HepG2 (cell line): Measurements from ENCODE around the gene CMTM3. TPM values are rescaled to one million over a fixed set of nuclear protein-coding genes. Genes with fewer than 3 reads are reported as not detected.

Experiments used
- CENPT ChIP-seq: sonication (generic); formaldehyde crosslinking; IDR thresholded peaks from 2 replicates; pipeline ENCODE4 v1.8.0; 2022; ENCODE audit warnings: low read depth, mild to moderate bottlenecking, moderate library complexity, missing genetic modification reagents
- DMAP1 ChIP-seq: IDR thresholded peaks from 2 replicates; pipeline ENCODE4 v1.6.1; 2016
- HMGXB4 ChIP-seq, 2 experiments: sonication (generic) in 1 of 2; formaldehyde crosslinking in 1 of 2; IDR thresholded peaks; 2 replicates each; pipeline versions ENCODE4 v1.4.0 to v1.6.1; 2018 to 2020; ENCODE audit warnings: missing genetic modification reagents in 2 of 2, borderline replicate concordance in 1 of 2, low read depth in 1 of 2, mild to moderate bottlenecking in 1 of 2, missing biosample characterization in 1 of 2
- KDM6A ChIP-seq: IDR thresholded peaks from 2 replicates; pipeline ENCODE4 v1.6.1; 2016; ENCODE audit warnings: low read depth
- PCBP1 ChIP-seq: fragments of 200-400 bp; formaldehyde crosslinking; IDR thresholded peaks from 2 replicates; pipeline ENCODE4 v1.6.1; 2017; ENCODE audit warnings: mild to moderate bottlenecking, low read depth, low read length, borderline replicate concordance
- TBP ChIP-seq: sonication (generic); formaldehyde crosslinking; IDR thresholded peaks from 2 replicates; pipeline ENCODE4 v1.5.0; 2020; ENCODE audit warnings: missing genetic modification reagents
- TEF ChIP-seq: sonication (generic); formaldehyde crosslinking; IDR thresholded peaks from 2 replicates; pipeline ENCODE4 v1.5.0; 2020; ENCODE audit warnings: missing genetic modification reagents
- ZBTB4 ChIP-seq: sonication (generic); formaldehyde crosslinking; IDR thresholded peaks from 2 replicates; pipeline ENCODE4 v1.4.0; 2020; ENCODE audit warnings: missing genetic modification reagents, mild to moderate bottlenecking, borderline replicate concordance
- ZFX ChIP-seq: sonication (generic); formaldehyde crosslinking; IDR thresholded peaks from 2 replicates; pipeline ENCODE4 v1.4.0; 2020; ENCODE audit warnings: mild to moderate bottlenecking, low read depth, missing genetic modification reagents, moderate library complexity
- ZGPAT ChIP-seq: IDR thresholded peaks from 2 replicates; pipeline ENCODE4 v1.6.1; 2016; ENCODE audit warnings: mild to moderate bottlenecking
- ZNF207 ChIP-seq: fragments of 450-650 bp; IDR thresholded peaks from 2 replicates; pipeline ENCODE4 v1.6.1; 2016; ENCODE audit warnings: antibody characterized with exemption, borderline replicate concordance
- ZNF33B ChIP-seq: sonication (generic); formaldehyde crosslinking; IDR thresholded peaks from 2 replicates; pipeline ENCODE4 v1.5.1; 2020; ENCODE audit warnings: mild to moderate bottlenecking, missing genetic modification reagents
- ZNF343 ChIP-seq: sonication (generic); formaldehyde crosslinking; IDR thresholded peaks from 2 replicates; pipeline ENCODE4 v1.4.0; 2020; ENCODE audit warnings: mild to moderate bottlenecking, missing genetic modification reagents
- ZNF383 ChIP-seq: sonication (generic); formaldehyde crosslinking; IDR thresholded peaks from 2 replicates; pipeline ENCODE4 v1.4.0; 2020; ENCODE audit warnings: missing genetic modification reagents, mild to moderate bottlenecking, borderline replicate concordance
- ZNF552 ChIP-seq: sonication (generic); formaldehyde crosslinking; IDR thresholded peaks from 2 replicates; pipeline ENCODE4 v1.9.0; 2022; ENCODE audit warnings: missing genetic modification reagents, mild to moderate bottlenecking, borderline replicate concordance
- ZNF563 ChIP-seq: sonication (generic); formaldehyde crosslinking; IDR thresholded peaks from 2 replicates; pipeline ENCODE4 v1.8.0; 2022; ENCODE audit warnings: mild to moderate bottlenecking, moderate library complexity, missing genetic modification reagents
- ZNF580 ChIP-seq: IDR thresholded peaks from 2 replicates; pipeline ENCODE4 v1.6.1; 2016; ENCODE audit warnings: low read depth, borderline replicate concordance
- ZNF614 ChIP-seq: IDR thresholded peaks from 2 replicates; pipeline ENCODE4 v1.6.1; 2018; ENCODE audit warnings: missing biosample characterization, missing genetic modification reagents, inconsistent platforms, borderline replicate concordance
- ZNF746 ChIP-seq: sonication (generic); formaldehyde crosslinking; IDR thresholded peaks from 2 replicates; pipeline ENCODE4 v1.8.0; 2022; ENCODE audit warnings: mild to moderate bottlenecking, missing genetic modification reagents
- ZNF773 ChIP-seq: sonication (generic); formaldehyde crosslinking; IDR thresholded peaks from 2 replicates; pipeline ENCODE4 v1.4.0; 2020; ENCODE audit warnings: missing genetic modification reagents, borderline replicate concordance
- ZNF790 ChIP-seq: sonication (generic); formaldehyde crosslinking; IDR thresholded peaks from 2 replicates; pipeline ENCODE4 v1.8.0; 2022; ENCODE audit warnings: missing genetic modification reagents, mild to moderate bottlenecking, borderline replicate concordance
- polyA plus RNA-seq, 8 experiments: library from polyadenylated mRNA; depleted of rRNA in 3 of 8; stranded (reverse) in 7 of 8; unstranded in 1 of 8; fragments of >200 nt; fragmentation: Illumina TruSeq in 4 of 8; extraction: Trizol in 4 of 8; gene quantifications; 2 replicates each; pipeline versions ENCODE4 v1.2.1 to v1.2.3, GENCODE V29; 2011 to 2016; ENCODE audit warnings: low read depth in 4 of 8, missing spikeins in 1 of 8, mixed read lengths in 1 of 8; ENCODE audit not compliant: insufficient read depth in 1 of 8
- total RNA-seq, 5 experiments: library from RNA; depleted of rRNA; stranded (reverse); fragments of >200 nt; fragmentation: Illumina TruSeq; extraction: Trizol; gene quantifications; 2 replicates each; pipeline ENCODE4 v1.2.3, GENCODE V29; 2016; ENCODE audit warnings: low read depth in 1 of 5

The CMTM3 gene
- total and polyA plus RNA-seq, 2 of the 13 experiments (the other 11 are each of a cell fraction or from before 2014, with no cell fraction given): 29.2 to 48.7 TPM

GRCh38 chr16:66605177-66605978 lies 874 bp downstream of the CMTM3 start (continued):
- TF ChIP-seq ZNF33B (CRISPR knock-in tag) (peak; percentile 5; the same call in 1 of the 2 replicates), ZFX (CRISPR knock-in tag) (peak; percentile 60), TBP (CRISPR knock-in tag) (peak; percentile 81; the same call in 1 of the 2 replicates), ZNF383 (CRISPR knock-in tag) (no peak), ZGPAT (CRISPR knock-in tag) (peak; percentile 63; the same call in 1 of the 2 replicates), ZBTB4 (CRISPR knock-in tag) (peak; percentile 22; the same call in 1 of the 2 replicates), PCBP1 (peak; percentile 23; the same call in 1 of the 2 replicates), ZNF790 (CRISPR knock-in tag) (peak; percentile 74; the same call in 1 of the 2 replicates), ZNF773 (CRISPR knock-in tag) (no peak), KDM6A (no peak), ZNF580 (0 out of 2 replicates have a peak, but pooled peaks have one; percentile 8), ZNF552 (CRISPR knock-in tag) (peak; percentile 26; the same call in 1 of the 2 replicates), ZNF343 (CRISPR knock-in tag) (peak; percentile 66; the same call in 1 of the 2 replicates), ZNF207 (no peak), ZNF614 (CRISPR knock-in tag) (no peak; the same call in 1 of the 2 replicates), HMGXB4 (CRISPR knock-in tag; IDR thresholded peaks at IDR 0.05; ENCODE audit: borderline replicate concordance in 1 of 2, low read depth in 1 of 2) (peak in 1 of 2 experiments; percentile 95; a peak in 3 of 4 replicates), ZNF563 (CRISPR knock-in tag) (peak; percentile 81; the same call in 1 of the 2 replicates), ZNF746 (CRISPR knock-in tag) (peak; percentile 38; the same call in 1 of the 2 replicates), DMAP1 (CRISPR knock-in tag) (peak; percentile 23; the same call in 1 of the 2 replicates), TEF (CRISPR knock-in tag) (no peak), CENPT (CRISPR knock-in tag) (0 out of 2 replicates have a peak, but pooled peaks have one; percentile 44)
